LNCAP (cell line): ENCODE data around the gene LDB1.

Source experiments
- TF ChIP-seq, protein P1 (sequence below): fragments of 450-650 bp; IDR thresholded peaks from 2 replicates; pipeline ENCODE4 v1.5.1; 2017; ENCODE audit warnings: mild to moderate bottlenecking

The LDB1 gene

DNA sequence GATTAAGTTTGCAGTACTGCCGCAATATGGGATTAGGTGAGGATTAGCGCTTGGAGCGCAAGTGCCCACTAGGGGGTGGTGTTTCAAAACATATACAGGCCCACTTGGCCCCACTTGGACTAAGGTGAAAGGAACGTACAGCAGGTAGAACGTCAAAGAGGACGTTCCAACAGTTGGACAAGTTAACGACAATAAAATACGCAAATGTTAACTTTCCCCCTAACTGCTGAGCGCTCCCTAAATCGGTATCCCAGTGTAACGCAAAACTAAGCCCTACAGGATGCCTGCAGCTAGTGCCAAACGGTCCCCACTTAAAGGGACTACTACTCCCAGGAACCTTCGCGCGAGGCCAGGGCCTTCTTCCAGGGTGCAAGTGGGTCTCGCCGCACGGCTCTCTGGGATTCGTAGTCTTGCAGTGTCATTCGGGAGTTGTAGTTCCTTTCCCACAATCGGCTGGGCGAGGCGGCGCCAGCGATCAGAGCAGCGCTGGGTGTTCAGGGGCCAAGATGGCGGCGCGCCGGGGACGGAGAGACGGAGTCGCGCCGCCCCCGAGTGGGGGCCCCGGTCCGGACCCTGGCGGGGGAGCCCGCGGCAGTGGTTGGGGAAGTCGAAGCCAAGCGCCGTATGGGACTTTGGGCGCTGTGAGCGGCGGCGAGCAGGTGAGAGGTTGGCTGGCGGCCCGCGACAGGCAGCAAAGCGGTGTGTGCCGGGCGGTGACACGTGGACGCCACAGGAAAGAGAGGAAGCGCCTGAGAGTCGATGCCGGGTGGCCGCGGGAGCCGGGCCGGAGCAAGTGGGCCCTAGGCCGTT, 12.6 kb upstream of the LDB1 start, which contains the start of gene PPRC1:
PPRC1 (plus strand) TSS at position 478 of the 810 bp plus-strand sequence; CDS start at position 507, 29 bp downstream.
- TF ChIP-seq, protein P1, sequence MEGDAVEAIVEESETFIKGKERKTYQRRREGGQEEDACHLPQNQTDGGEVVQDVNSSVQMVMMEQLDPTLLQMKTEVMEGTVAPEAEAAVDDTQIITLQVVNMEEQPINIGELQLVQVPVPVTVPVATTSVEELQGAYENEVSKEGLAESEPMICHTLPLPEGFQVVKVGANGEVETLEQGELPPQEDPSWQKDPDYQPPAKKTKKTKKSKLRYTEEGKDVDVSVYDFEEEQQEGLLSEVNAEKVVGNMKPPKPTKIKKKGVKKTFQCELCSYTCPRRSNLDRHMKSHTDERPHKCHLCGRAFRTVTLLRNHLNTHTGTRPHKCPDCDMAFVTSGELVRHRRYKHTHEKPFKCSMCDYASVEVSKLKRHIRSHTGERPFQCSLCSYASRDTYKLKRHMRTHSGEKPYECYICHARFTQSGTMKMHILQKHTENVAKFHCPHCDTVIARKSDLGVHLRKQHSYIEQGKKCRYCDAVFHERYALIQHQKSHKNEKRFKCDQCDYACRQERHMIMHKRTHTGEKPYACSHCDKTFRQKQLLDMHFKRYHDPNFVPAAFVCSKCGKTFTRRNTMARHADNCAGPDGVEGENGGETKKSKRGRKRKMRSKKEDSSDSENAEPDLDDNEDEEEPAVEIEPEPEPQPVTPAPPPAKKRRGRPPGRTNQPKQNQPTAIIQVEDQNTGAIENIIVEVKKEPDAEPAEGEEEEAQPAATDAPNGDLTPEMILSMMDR, result peak; percentile 92

DNA sequence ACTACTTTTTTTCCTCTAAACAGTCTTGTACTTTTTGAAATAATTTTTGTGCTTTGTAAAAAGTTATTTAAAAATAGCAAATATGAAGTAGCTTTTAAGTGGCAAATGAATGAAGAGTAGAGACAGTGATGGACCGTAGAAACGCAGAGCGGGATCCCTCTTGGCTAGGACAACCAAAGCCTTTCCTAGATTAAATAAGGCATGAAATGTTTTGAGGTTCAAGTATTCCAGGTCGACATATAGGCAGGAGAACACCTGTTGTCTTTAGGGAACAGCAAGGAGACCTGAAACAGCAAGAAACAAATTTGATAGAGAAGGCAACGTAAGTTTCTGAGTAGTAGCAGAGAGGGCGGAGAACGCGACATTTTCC, 12.0 kb upstream of the LDB1 start:
- TF ChIP-seq, protein P1, result no peak

DNA sequence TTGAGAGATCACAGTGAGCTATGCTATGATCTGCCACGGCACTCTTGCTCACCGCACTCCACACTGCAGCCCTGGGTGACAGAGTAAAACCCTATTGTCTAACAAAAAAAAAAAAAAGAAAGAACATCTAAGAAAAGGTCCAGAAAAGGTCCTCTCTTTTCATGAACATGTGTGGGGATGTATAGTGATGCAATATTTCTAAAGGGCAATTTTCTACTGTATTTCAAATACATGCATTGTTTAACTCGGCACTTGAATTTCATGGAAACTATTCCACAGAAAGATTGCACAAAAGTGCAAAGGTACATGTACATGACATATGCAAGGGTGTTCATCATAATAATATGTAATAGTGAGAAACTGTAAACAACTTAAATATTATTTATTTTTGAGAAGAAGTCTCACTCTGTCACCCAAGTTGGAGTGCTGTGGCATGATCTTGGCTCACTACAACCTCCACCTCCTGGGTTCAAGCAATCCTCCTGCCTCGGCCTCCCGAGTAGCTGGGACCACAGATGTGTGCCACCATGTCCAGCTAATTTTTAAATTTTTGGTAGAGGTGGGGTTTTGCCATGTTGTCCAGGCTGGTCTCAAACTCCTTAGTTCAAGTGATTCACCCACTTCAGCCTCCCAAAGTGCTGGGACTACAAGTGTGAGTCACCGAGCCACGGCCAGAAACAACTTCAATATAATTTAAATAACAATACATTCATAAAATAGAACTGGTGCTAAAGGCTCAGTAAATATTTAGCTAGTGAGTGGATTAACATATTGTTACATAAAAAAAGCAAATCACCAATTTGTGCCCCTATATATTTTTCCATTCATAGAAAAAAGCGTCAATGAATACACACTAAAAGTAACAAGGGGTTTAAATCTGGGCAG, 11.4 kb upstream of the LDB1 start:
- TF ChIP-seq, protein P1, result no peak

DNA sequence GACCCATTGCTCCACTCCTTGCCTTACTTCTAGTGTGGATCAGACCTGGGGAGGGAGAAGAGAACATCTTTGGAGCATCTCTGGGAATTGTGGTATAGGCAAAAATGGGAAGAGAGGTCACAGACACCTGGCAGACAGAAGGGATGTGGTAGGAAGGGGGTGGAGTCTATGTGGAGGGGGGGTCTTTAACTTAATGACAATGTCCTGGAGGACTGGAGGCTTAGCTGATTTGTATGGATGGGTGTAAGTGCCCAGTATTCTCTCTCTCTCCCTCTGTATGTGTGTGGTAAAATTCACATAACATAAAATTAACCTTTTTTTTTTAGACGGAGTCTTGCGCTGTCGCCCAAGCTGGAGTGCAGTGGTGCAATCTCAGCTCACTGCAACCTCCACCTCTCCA, 3.1 kb upstream of the LDB1 start:
- TF ChIP-seq, protein P1, result no peak

DNA sequence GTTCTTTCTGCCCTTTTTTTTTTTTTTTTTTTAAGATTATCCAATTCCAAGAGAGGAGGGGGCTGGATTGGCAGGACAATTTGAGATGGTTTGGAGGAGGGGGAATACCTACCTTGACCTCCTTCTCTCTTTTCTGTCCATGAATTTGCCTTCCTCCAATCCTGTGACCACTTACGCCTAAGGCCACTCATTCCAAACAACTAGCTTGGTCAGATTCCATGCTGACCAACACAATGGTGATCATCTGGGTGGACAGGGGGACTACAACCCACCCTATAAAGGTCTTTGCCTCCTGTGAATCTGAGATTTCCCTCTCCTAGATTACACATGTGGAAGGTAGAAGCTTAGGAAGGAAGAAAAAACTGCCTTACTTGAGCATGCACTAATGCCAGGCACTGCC, 2.3 kb upstream of the LDB1 start:
- TF ChIP-seq, protein P1, result no peak

DNA sequence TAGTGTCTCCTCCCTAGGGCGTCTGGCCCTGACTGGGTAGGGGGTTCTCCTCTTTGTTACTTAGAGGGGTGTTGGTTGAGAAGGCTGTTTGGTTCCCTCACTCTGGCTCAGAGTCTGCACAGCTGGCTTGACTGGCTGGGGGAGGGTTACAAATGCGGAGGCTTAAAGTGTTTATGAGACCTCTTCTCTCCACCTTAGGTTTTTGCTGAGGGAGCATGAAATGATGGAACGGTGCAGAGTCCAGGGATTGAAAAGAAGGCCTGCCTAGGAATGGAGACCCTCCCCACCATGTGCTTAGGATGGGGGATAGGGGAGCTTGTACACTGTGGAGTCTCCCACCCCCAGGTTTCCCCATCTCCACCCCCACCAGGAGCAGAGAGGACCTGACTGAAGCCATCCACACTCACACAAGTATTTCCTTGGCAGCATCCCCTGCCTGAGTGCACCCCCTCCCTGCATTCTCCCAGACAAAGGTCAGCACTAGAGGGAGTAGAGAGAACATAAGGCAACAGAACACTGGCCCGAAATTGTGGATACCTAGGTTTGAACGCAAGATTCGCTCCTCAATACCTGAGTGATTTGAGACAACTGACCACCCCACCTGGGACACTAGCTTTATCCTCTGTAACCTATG, 1.7 kb upstream of the LDB1 start:
- TF ChIP-seq, protein P1, result no peak

DNA sequence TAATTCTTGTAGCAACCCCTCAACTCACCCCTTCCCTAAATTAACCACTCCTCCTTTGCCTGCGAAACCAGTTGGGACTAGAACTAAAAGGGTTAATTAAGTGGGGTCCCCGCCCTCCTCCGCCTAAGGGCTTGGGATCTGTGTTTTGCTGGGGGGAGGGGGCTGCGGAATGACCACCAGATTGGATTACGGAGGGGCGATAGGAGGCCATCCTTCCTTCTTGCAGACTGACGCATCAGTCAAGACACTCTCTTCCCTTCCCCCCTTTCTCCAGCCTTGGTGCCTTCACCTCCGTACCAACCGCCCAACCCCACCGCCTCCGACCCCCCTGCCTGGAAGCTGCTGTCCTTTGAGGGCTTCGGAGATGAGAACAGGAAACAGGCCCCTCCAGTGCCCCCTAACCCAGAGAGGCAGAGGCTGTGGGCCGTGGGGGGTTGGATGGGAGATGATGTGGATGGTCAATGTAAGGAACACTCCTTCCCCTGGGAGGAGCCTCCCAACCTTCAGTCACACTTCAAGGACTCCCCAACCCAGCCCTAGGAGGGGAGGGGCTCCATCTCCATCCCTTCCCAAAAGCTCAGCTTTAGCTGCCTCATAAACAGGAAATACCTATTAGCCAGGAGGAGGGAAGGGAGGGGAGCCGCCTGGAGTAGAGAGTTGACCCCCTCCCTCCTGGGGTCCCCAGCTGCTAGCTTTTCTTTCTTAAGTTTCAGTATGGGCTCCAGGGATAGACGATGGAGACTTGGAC, 997 bp upstream of the LDB1 start:
- TF ChIP-seq, protein P1, result no peak
